Measurements from ENCODE around the gene ATP10A. TPM values are rescaled to one million over a fixed set of nuclear protein-coding genes. Genes with fewer than 3 reads are reported as not detected.

The ATP10A gene
- polyA plus RNA-seq, 1 of the 3 experiments (the other 2 are of a cell fraction): not detected

- POLR2A ChIA-PET: no interaction called here
- CTCF ChIA-PET: interaction anchor here (0.8 to 1.6 kb wide), 2 partner anchors 200 to 226 kb away, joined by 3 to 4 read pairs; no protein-coding TSS in a partner anchor
Measured at GRCh38 chr15:25707656-25708365, 155.3 kb downstream of the ATP10A start.

More at GRCh38 chr15:25707656-25708365, 155.3 kb downstream of the ATP10A start:
- no peak overlapping the region for H3K27ac ChIP-seq (ENCODE audit: low read depth in 2 of 2, low read length in 1 of 2)
- no peak overlapping the region for H3K9ac ChIP-seq
- no peaks in the 10 kb centered on the region for H3K4me1 ChIP-seq (ENCODE audit: control insufficient read depth in 1 of 2, insufficient read depth in 2 of 2, low read depth in 1 of 2, low read length in 1 of 2)
- no peaks in the 10 kb centered on the region for H3K9me2 ChIP-seq
- no peaks in the 10 kb centered on the region for H3K36me3 ChIP-seq (replicated peaks in 1 of 2; ENCODE audit: control insufficient read depth in 1 of 2, insufficient read depth in 2 of 2, low read length in 1 of 2)
- no peaks in the 10 kb centered on the region for H3F3A ChIP-seq (replicated peaks; ENCODE audit: insufficient read depth)
- no peaks in the 10 kb centered on the region for H3K9me3 ChIP-seq
- no peak overlapping the region for H2AFZ ChIP-seq (ENCODE audit: low read depth)
- TF ChIP-seq, protein P1, sequence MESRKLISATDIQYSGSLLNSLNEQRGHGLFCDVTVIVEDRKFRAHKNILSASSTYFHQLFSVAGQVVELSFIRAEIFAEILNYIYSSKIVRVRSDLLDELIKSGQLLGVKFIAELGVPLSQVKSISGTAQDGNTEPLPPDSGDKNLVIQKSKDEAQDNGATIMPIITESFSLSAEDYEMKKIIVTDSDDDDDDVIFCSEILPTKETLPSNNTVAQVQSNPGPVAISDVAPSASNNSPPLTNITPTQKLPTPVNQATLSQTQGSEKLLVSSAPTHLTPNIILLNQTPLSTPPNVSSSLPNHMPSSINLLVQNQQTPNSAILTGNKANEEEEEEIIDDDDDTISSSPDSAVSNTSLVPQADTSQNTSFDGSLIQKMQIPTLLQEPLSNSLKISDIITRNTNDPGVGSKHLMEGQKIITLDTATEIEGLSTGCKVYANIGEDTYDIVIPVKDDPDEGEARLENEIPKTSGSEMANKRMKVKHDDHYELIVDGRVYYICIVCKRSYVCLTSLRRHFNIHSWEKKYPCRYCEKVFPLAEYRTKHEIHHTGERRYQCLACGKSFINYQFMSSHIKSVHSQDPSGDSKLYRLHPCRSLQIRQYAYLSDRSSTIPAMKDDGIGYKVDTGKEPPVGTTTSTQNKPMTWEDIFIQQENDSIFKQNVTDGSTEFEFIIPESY (IDR thresholded peaks at IDR 0.05; ENCODE audit: borderline replicate concordance, low read depth): no peak
- TF ChIP-seq MXI1 (IDR thresholded peaks at IDR 0.05; ENCODE audit: low read depth, low read length) (no peak), FOXM1 (IDR thresholded peaks at IDR 0.05; ENCODE audit: low read depth) (no peak), POLR2AphosphoS5 (IDR thresholded peaks at IDR 0.05; ENCODE audit: low read depth, low read length) (no peak), PBX3 (IDR thresholded peaks at IDR 0.05) (no peak), NRF1 (IDR thresholded peaks at IDR 0.05; ENCODE audit: low read depth, low read length) (no peak), CTCF (IDR thresholded peaks at IDR 0.05) (no peak), FOXJ3 (CRISPR knock-in tag; IDR thresholded peaks at IDR 0.05) (no peak)
- TF ChIP-seq, protein P2, sequence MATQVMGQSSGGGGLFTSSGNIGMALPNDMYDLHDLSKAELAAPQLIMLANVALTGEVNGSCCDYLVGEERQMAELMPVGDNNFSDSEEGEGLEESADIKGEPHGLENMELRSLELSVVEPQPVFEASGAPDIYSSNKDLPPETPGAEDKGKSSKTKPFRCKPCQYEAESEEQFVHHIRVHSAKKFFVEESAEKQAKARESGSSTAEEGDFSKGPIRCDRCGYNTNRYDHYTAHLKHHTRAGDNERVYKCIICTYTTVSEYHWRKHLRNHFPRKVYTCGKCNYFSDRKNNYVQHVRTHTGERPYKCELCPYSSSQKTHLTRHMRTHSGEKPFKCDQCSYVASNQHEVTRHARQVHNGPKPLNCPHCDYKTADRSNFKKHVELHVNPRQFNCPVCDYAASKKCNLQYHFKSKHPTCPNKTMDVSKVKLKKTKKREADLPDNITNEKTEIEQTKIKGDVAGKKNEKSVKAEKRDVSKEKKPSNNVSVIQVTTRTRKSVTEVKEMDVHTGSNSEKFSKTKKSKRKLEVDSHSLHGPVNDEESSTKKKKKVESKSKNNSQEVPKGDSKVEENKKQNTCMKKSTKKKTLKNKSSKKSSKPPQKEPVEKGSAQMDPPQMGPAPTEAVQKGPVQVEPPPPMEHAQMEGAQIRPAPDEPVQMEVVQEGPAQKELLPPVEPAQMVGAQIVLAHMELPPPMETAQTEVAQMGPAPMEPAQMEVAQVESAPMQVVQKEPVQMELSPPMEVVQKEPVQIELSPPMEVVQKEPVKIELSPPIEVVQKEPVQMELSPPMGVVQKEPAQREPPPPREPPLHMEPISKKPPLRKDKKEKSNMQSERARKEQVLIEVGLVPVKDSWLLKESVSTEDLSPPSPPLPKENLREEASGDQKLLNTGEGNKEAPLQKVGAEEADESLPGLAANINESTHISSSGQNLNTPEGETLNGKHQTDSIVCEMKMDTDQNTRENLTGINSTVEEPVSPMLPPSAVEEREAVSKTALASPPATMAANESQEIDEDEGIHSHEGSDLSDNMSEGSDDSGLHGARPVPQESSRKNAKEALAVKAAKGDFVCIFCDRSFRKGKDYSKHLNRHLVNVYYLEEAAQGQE (IDR thresholded peaks at IDR 0.05; ENCODE audit: low read depth, low read length): no peak
- TF ChIP-seq, protein P3, sequence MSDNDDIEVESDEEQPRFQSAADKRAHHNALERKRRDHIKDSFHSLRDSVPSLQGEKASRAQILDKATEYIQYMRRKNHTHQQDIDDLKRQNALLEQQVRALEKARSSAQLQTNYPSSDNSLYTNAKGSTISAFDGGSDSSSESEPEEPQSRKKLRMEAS (IDR thresholded peaks at IDR 0.05; ENCODE audit: low read depth): no peak
- WGBS (ENCODE audit: low lambda C conversion rate): 44% methylated on average over 17 of the region's 27 CpGs
- DNase-seq: no peak
- H3K79me2 ChIP-seq (ENCODE audit: insufficient read depth): no peaks in the 10 kb centered on the region
- H3K4me2 ChIP-seq: no peak overlapping the region
- H3K27me3 ChIP-seq (ENCODE audit: insufficient read depth): no peaks in the 10 kb centered on the region
- H3K4me3 ChIP-seq (ENCODE audit: low read depth in 2 of 2, low read length in 1 of 2): no peak overlapping the region
- no peaks in the 10 kb centered on the region for H4K20me1 ChIP-seq (ENCODE audit: insufficient read depth)
